ENCODE measurements around the gene ZGLP1. TPM values are rescaled to one million over a fixed set of nuclear protein-coding genes. Genes with fewer than 3 reads are reported as not detected.
A peak's percentile ranks its signal among the peaks of the same experiment; 100 is the strongest.

Gene ZGLP1
- 2.3 and 8.8 TPM in 2 replicates for total RNA-seq (2014; rRNA removed; shearing (Covaris generic))
- 5.4 and 5.7 TPM in 2 replicates for total RNA-seq (2022)
- Bru-seq, nascent RNA = percentile 41 among the genes with signal in this experiment
- percentile 55 among the genes with signal in this experiment for BruChase-seq, experiment 1, labeled RNA remaining after a 6-hour chase
- BruChase-seq, experiment 2, labeled RNA remaining after a 2-hour chase = percentile 65 among the genes with signal in this experiment
- long read RNA-seq = 0 reads

GRCh38 chr19:10309423-10309822 is at the start of gene ZGLP1:
Gene ZGLP1, minus strand, starts transcription at chr19:10309815.
- peaks cover 33% of the 10 kb centered on the region for H3K36me3 ChIP-seq (ENCODE audit: insufficient read depth, low read length)
- H3K9me3 ChIP-seq (ENCODE audit: low read length) = no peaks in the 10 kb centered on the region
- intact Hi-C loops (cut with micrococcal nuclease; ENCODE audit: unreplicated experiment) = no loop called here
- H3K27ac ChIP-seq (ENCODE audit: low read depth, low read length, poor library complexity, severe bottlenecking) = no peak within 1 kb of the TSS
- DNase-seq (ENCODE audit: low spot score) = no peak
- H2AFZ ChIP-seq (ENCODE audit: low read length) = no peak within 1 kb of the TSS
- no peaks in the 10 kb centered on the region for H4K20me1 ChIP-seq (ENCODE audit: insufficient read depth, low read length)
- no peaks in the 10 kb centered on the region for H3K79me2 ChIP-seq (ENCODE audit: insufficient read depth, low read depth, low read length)
- no peaks in the 10 kb centered on the region for H3K9me2 ChIP-seq (ENCODE audit: insufficient read depth, low read length)
- BruUV-seq (replicated peaks) = no TSS peak
- H3K4me3 ChIP-seq (ENCODE audit: low read depth, low read length, poor library complexity, severe bottlenecking) = no peak within 1 kb of the TSS
- H3K4me1 ChIP-seq (ENCODE audit: insufficient read depth, low read length, poor library complexity, severe bottlenecking) = peaks cover under 1% of the 10 kb centered on the region
- TF ChIP-seq EZH2phosphoT487 (IDR thresholded peaks at IDR 0.05; ENCODE audit: borderline replicate concordance, low read depth, low read length) (no peak), CTCF (conservative IDR thresholded peaks at IDR 0.05; ENCODE audit: low read length) (no peak)
- no peak within 1 kb of the TSS for H3K4me2 ChIP-seq (ENCODE audit: low read length)
- CTCF ChIA-PET (ENCODE audit: unreplicated experiment) = no interaction called here
- POLR2A ChIA-PET = no interaction called here

DNA sequence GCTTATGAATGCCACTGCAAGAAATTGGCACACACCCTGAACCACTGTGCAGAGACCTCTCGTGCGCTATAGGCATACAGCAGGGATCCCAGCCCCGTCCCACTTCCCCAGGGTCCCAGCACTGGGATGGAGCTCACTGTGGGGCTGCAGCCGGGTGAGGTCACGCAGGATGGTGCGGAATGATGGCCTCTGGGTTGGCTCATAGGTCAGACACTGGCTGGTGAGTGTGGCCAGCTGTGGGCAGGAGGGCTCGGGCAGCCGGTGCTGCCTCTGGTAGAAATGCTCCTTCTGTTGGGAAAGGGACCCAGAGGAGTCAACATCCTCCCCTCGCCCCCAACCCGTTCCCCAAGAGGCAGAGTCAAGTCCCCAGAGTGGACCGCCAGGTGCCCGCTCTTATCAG is 46.8 kb upstream of the ZGLP1 start:
- BruUV-seq (replicated peaks) = no TSS peak
- TF ChIP-seq EZH2phosphoT487 (IDR thresholded peaks at IDR 0.05; ENCODE audit: borderline replicate concordance, low read depth, low read length) (no peak), CTCF (conservative IDR thresholded peaks at IDR 0.05; ENCODE audit: low read length) (no peak)
- no peak overlapping the region for H2AFZ ChIP-seq (ENCODE audit: low read length)
- no peaks in the 10 kb centered on the region for H3K9me3 ChIP-seq (ENCODE audit: low read length)
- peaks cover 67% of the 10 kb centered on the region for H3K36me3 ChIP-seq (ENCODE audit: insufficient read depth, low read length)
- H3K4me3 ChIP-seq (ENCODE audit: low read depth, low read length, poor library complexity, severe bottlenecking) = no peak overlapping the region
- no peaks in the 10 kb centered on the region for H4K20me1 ChIP-seq (ENCODE audit: insufficient read depth, low read length)
- intact Hi-C loops (cut with micrococcal nuclease; ENCODE audit: unreplicated experiment) = no loop called here
- no peak overlapping the region for H3K4me2 ChIP-seq (ENCODE audit: low read length)
- H3K27ac ChIP-seq (ENCODE audit: low read depth, low read length, poor library complexity, severe bottlenecking) = no peak overlapping the region
- ChIA-PET CTCF (ENCODE audit: unreplicated experiment) (no interaction called here), POLR2A (no interaction called here)
- no peaks in the 10 kb centered on the region for H3K9me2 ChIP-seq (ENCODE audit: insufficient read depth, low read length)
- H3K79me2 ChIP-seq (ENCODE audit: insufficient read depth, low read depth, low read length) = no peaks in the 10 kb centered on the region
- no peak for DNase-seq (ENCODE audit: low spot score)
- no peaks in the 10 kb centered on the region for H3K4me1 ChIP-seq (ENCODE audit: insufficient read depth, low read length, poor library complexity, severe bottlenecking)

- BruUV-seq (replicated peaks) = no TSS peak
- TF ChIP-seq CTCF (conservative IDR thresholded peaks at IDR 0.05; ENCODE audit: low read length) = no peak
- no peak for TF ChIP-seq EZH2phosphoT487 (IDR thresholded peaks at IDR 0.05; ENCODE audit: borderline replicate concordance, low read depth, low read length)
- POLR2A ChIA-PET = no interaction called here
- H3K79me2 ChIP-seq (ENCODE audit: insufficient read depth, low read depth, low read length) = no peaks in the 10 kb centered on the region
- H3K4me1 ChIP-seq (ENCODE audit: insufficient read depth, low read length, poor library complexity, severe bottlenecking) = no peaks in the 10 kb centered on the region
- H3K9me2 ChIP-seq (ENCODE audit: insufficient read depth, low read length) = no peaks in the 10 kb centered on the region
- H2AFZ ChIP-seq (ENCODE audit: low read length) = no peak overlapping the region
- intact Hi-C loops (cut with micrococcal nuclease; ENCODE audit: unreplicated experiment) = loop anchor here (2.0 kb wide), 1 partner anchor 35 kb away; no protein-coding TSS in a partner anchor
- peak; percentile 78 for DNase-seq (ENCODE audit: low spot score)
- H3K27ac ChIP-seq (ENCODE audit: low read depth, low read length, poor library complexity, severe bottlenecking) = no peak overlapping the region
- no peaks in the 10 kb centered on the region for H3K9me3 ChIP-seq (ENCODE audit: low read length)
- no peak overlapping the region for H3K4me3 ChIP-seq (ENCODE audit: low read depth, low read length, poor library complexity, severe bottlenecking)
- CTCF ChIA-PET (ENCODE audit: unreplicated experiment) = no interaction called here
- peaks cover 71% of the 10 kb centered on the region for H3K36me3 ChIP-seq (ENCODE audit: insufficient read depth, low read length)
- no peaks in the 10 kb centered on the region for H4K20me1 ChIP-seq (ENCODE audit: insufficient read depth, low read length)
- H3K4me2 ChIP-seq (ENCODE audit: low read length) = no peak overlapping the region
Measured at GRCh38 chr19:10353793-10354391, 44.3 kb upstream of the ZGLP1 start.

Data from OCI-LY7 (cell line).